Small intestine (tissue), 7 donors: ENCODE results near the gene ACOT7. TPM values are rescaled to one million over a fixed set of nuclear protein-coding genes. Genes with fewer than 3 reads are reported as not detected.

Experiments
- DNase-seq, 2 donors: peaks; one replicate each; pipeline versions ENCODE4 v3.0.0 to v3.0.0-alpha.2; 2013
- FAIRE-seq: peaks from 2 replicates; lab custom pipeline; 2012; peaks lifted over from hg19 to GRCh38; lab: Jason Lieb, UNC
- H3K27ac ChIP-seq, 3 donors: one replicate each; pipeline ENCODE4 v1.5.1; 2013; ENCODE audit warnings: low read length in 2 of 3, mild to moderate bottlenecking in 2 of 3, control low read depth in 1 of 3, inconsistent platforms in 1 of 3, low read depth in 1 of 3, moderate library complexity in 1 of 3
- H3K27me3 ChIP-seq, 3 donors: one replicate each; pipeline ENCODE4 v1.6.1; 2013; ENCODE audit warnings: low read length in 3 of 3, inconsistent platforms in 1 of 3; ENCODE audit not compliant: control insufficient read depth in 3 of 3, insufficient read depth in 3 of 3
- H3K36me3 ChIP-seq, 3 donors: one replicate each; pipeline ENCODE4 v1.6.1; 2013; ENCODE audit warnings: low read length in 3 of 3, inconsistent platforms in 1 of 3, low read depth in 1 of 3, mild to moderate bottlenecking in 1 of 3, moderate library complexity in 1 of 3; ENCODE audit not compliant: control insufficient read depth in 3 of 3, insufficient read depth in 2 of 3
- H3K4me1 ChIP-seq, 3 donors: one replicate each; pipeline ENCODE4 v1.6.1; 2013; ENCODE audit warnings: low read length in 2 of 3, inconsistent platforms in 1 of 3, low read depth in 1 of 3, mild to moderate bottlenecking in 1 of 3, moderate library complexity in 1 of 3; ENCODE audit not compliant: control insufficient read depth in 3 of 3, insufficient read depth in 2 of 3
- H3K4me3 ChIP-seq, 3 donors: one replicate each; pipeline ENCODE4 v1.5.1; 2013; ENCODE audit warnings: low read length in 3 of 3, control low read depth in 1 of 3, inconsistent platforms in 1 of 3, low read depth in 1 of 3, mild to moderate bottlenecking in 1 of 3, moderate library complexity in 1 of 3
- H3K9me3 ChIP-seq, 2 donors: one replicate each; pipeline ENCODE4 v1.6.1; 2013; ENCODE audit warnings: low read depth in 1 of 2, low read length in 1 of 2; ENCODE audit not compliant: control insufficient read depth in 2 of 2, insufficient read depth in 1 of 2
- WGBS, 3 donors: extraction: QIAGEN DNeasy Blood & Tissue Kit; methylation state at CpG; one replicate each; pipeline ENCODE4 v1.1.7; 2013; 5-methylcytosine and 5-hydroxymethylcytosine counted together
- polyA plus RNA-seq, 4 donors: library from polyadenylated mRNA; stranded (reverse) in 3 of 4; unstranded in 1 of 4; fragments of 200-250 nt in 3 of 4; fragments of 120-200 nt in 1 of 4; gene quantifications; one replicate each; pipeline versions ENCODE4 v1.2.1 to v1.2.3, GENCODE V29; 2013
- donor health status: healthy with polysubstance abuse.
- donor health status: control.
- donor health status: control.
- donor health status: Bipolar disorder and iron deficiency.
- donor health status: healthy.

The ACOT7 gene
- polyA plus RNA-seq, 4 donors: 20.3 to 93.8 (median 73.7) TPM

DNA sequence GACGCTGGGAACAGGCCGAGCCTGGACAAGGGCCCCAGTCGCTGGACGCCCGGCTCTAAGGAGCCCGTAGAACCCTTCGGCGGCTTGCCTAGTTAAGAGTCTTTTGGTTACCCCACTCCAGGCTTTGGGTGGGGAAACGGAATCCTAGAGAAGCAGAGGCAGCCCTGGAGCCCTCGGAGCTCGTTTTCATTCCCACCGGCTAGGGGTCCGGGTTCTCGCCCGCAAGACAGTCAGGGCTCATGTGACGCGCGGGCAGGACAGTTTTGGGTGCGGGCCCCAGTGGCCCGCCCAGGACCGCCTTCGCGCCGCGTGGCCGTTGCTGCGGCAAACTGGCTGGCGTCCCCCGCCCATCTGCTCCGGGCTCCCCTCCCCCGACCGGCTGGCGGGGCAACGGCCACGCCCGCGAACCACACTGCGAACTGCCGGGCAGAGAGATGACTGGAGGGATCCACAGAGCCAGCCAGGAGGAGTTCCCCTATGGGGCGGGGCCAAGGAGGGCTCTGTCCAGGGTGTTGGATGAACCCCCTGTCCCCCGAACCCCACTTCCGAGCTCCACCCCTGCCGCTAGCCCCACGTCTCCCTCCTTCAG, 27.0 kb upstream of the ACOT7 start:
- H3K4me3 ChIP-seq: peak overlapping the region in 1 of 3 donors; percentile 7
- 3 to 8% (median 6%) methylated on average over 42 to 44 of the region's 44 CpGs for WGBS, 3 donors
- H3K9me3 ChIP-seq: no peaks in the 10 kb centered on the region
- H3K36me3 ChIP-seq: no peaks in the 10 kb centered on the region
- FAIRE-seq: no peak
- H3K27ac ChIP-seq: no peak overlapping the region
- H3K27me3 ChIP-seq: peaks cover 7 to 87% (median 55%) of the 10 kb centered on the region in 3 donors
- DNase-seq: peak; percentile 37 to 60
- H3K4me1 ChIP-seq: peaks cover 4 to 34% (median 5%) of the 10 kb centered on the region in 3 donors

- no peaks in the 10 kb centered on the region for H3K9me3 ChIP-seq
- no peak within 1 kb of the TSS for H3K27ac ChIP-seq
- peaks cover 7 to 81% (median 53%) of the 10 kb centered on the region in 3 donors for H3K27me3 ChIP-seq
- FAIRE-seq: no peak
- H3K4me3 ChIP-seq: peak within 1 kb of the TSS; percentile 7 to 44 (median 22)
- peaks cover 4 to 40% (median 5%) of the 10 kb centered on the region in 3 donors for H3K4me1 ChIP-seq
- DNase-seq: peak; percentile 64 to 73
- WGBS, 3 donors: 0 to 1% (median 1%) methylated on average over 42 to 62 of the region's 62 CpGs
- no peaks in the 10 kb centered on the region for H3K36me3 ChIP-seq
Observed at GRCh38 chr1:6419804-6420453, 26.4 kb upstream of the ACOT7 start, which contains the start of gene HES2. HES2 (minus strand) TSS chr1:6419919; CDS start chr1:6419820, 99 bp downstream.

GRCh38 chr1:6419397-6419803, 25.8 kb upstream of the ACOT7 start:
- H3K4me3 ChIP-seq: peak overlapping the region in 2 of 3 donors; percentile 22 to 44
- FAIRE-seq (no peak), DNase-seq (no peak)
- 0 to 5% (median 3%) methylated on average over 8 to 48 of the region's 48 CpGs for WGBS, 3 donors
- no peak overlapping the region for H3K27ac ChIP-seq
- H3K9me3 ChIP-seq: no peaks in the 10 kb centered on the region
- no peaks in the 10 kb centered on the region for H3K36me3 ChIP-seq
- H3K27me3 ChIP-seq: peaks cover 7 to 83% (median 55%) of the 10 kb centered on the region in 3 donors
- peaks cover 5 to 45% (median 7%) of the 10 kb centered on the region in 3 donors for H3K4me1 ChIP-seq

- Histone ChIP-seq H3K9me3 (no peaks in the 10 kb centered on the region), H3K4me1 (peaks cover 2 to 44% (median 7%) of the 10 kb centered on the region in 3 donors), H3K4me3 (peak overlapping the region in 2 of 3 donors; percentile 22 to 44), H3K27ac (no peak overlapping the region), H3K36me3 (no peaks in the 10 kb centered on the region), H3K27me3 (peaks cover 7 to 80% (median 49%) of the 10 kb centered on the region in 3 donors)
- no peak for FAIRE-seq
- peak; percentile 56 to 59 for DNase-seq
- WGBS, 3 donors: 2 to 8% (median 8%) methylated on average over 49 to 69 of the region's 69 CpGs
Observed at GRCh38 chr1:6418668-6419396, 25.3 kb upstream of the ACOT7 start.

DNA sequence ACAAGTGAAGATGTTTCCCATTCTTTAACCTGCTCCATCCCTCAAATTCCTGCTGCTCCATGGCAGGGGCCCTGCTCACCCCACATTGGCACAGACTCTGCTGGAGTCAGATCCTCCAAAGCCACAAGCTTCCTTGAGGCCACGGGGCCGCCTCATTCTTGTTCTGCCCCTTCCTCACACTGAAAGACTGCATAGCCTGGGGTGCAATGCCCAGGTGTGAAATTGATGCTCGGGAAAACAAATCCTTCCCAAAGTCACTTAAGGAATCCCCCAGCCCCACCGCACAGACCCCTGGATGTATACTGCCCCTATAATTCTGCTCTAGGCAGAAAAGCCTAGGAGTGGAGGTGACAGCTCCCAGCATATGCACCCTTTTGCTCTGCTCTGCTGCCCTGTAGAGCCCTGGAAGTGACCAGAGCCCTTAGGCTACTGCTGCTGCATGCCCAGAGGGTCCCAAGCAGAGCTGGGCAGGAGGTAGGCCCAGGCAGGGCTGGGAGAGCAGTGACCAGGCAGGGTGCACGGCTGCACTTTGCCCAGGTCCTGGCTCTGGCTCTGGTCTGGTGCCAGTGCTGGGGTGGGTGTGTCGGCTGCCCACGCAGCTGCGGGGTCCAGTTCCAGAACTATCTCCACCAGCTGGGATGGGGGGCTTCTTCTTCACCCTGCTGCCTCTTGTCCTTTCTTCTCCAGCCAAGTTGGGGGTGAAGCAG, 24.5 kb upstream of the ACOT7 start:
- no peak for FAIRE-seq
- 53 to 60% (median 60%) methylated on average over 8 of the region's 8 CpGs for WGBS, 3 donors
- Histone ChIP-seq H3K36me3 (no peaks in the 10 kb centered on the region), H3K27me3 (peaks cover 7 to 73% (median 44%) of the 10 kb centered on the region in 3 donors), H3K9me3 (no peaks in the 10 kb centered on the region), H3K4me1 (peaks cover 2 to 40% (median 7%) of the 10 kb centered on the region in 3 donors), H3K4me3 (peak overlapping the region in 1 of 3 donors; percentile 1), H3K27ac (no peak overlapping the region)
- peak in 1 of 2 donors; percentile 54 for DNase-seq

DNA sequence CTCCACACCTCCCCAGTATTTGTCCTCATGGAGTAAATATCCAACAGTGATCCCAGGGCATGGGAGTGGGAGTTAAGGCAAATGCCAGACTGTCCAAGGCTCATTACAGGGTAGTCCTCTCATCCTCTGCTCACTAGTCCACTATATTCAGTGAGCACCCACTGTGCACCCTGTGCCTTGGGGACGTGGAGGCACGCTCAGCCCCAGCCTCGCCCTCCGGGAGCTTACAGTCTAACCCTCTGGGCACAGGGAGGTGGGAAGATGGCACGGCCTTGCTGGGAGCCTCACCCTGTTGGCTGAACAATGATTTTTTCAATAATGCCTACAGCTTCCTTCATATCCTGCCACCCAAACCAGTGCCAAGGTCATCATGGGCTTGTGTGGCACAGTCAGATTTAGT, 23.3 kb upstream of the ACOT7 start:
- no peak for FAIRE-seq
- peaks cover 2 to 40% (median 7%) of the 10 kb centered on the region in 3 donors for H3K4me1 ChIP-seq

DNA sequence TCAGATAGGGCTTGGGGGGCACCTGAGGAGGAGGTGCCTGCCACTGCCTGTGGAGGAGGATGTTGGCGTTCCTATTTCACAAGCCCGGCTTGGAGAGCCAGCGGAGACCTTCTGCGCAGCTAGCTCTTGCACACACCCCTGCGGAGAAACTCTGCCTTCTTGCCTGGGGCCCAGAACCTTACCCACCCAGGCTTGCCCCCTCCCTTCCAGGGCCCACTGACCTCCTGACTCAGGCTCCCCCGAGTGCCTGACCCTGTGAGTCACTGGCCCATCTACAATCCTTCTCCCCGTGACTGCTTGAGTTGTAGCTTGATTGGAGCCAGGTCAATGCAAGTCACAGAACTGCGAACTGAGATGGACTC, 22.7 kb upstream of the ACOT7 start:
- no peaks in the 10 kb centered on the region for H3K9me3 ChIP-seq
- DNase-seq: no peak
- H3K4me3 ChIP-seq: no peak overlapping the region
- FAIRE-seq: no peak
- 74 to 76% (median 75%) methylated on average over 8 of the region's 8 CpGs for WGBS, 3 donors
- no peak overlapping the region for H3K27ac ChIP-seq
- no peaks in the 10 kb centered on the region for H3K36me3 ChIP-seq
- peaks cover 7 to 56% (median 39%) of the 10 kb centered on the region in 3 donors for H3K27me3 ChIP-seq
- H3K4me1 ChIP-seq: peaks cover 2 to 40% (median 7%) of the 10 kb centered on the region in 3 donors

More for the DNA sequence above, 23.3 kb upstream of the ACOT7 start:
- peaks cover 7 to 62% (median 40%) of the 10 kb centered on the region in 3 donors for H3K27me3 ChIP-seq
- no peak overlapping the region for H3K4me3 ChIP-seq
- no peak overlapping the region for H3K27ac ChIP-seq
- 82 to 93% (median 90%) methylated on average over 5 of the region's 5 CpGs for WGBS, 3 donors
- DNase-seq: no peak
- no peaks in the 10 kb centered on the region for H3K9me3 ChIP-seq
- no peaks in the 10 kb centered on the region for H3K36me3 ChIP-seq
